Uterus (tissue), 4 donors: ENCODE results near the gene GOLIM4. TPM values are rescaled to one million over a fixed set of nuclear protein-coding genes. Genes with fewer than 3 reads are reported as not detected.
A peak's percentile ranks its signal among the peaks of the same experiment; 100 is the strongest.

ENCODE experiments used
- DNase-seq, 2 donors: peaks; one replicate each; pipeline ENCODE4 v3.0.0-alpha.2; 2019 to 2020
- H3K27ac ChIP-seq, 2 donors: fragments of 200-600 bp; sonication (generic); 1 replicate in 1 of 2; 2 replicates in 1 of 2; pipeline ENCODE4 v1.5.1; 2016 to 2018
- H3K27me3 ChIP-seq, 2 donors: fragments of 200-600 bp; sonication (generic); one replicate each; pipeline ENCODE4 v1.5.1; 2018 to 2019; ENCODE audit warnings: control low read depth in 1 of 2
- H3K36me3 ChIP-seq, 2 donors: fragments of 200-600 bp; sonication (generic); one replicate each; pipeline ENCODE4 v1.5.1; 2019; ENCODE audit warnings: control low read depth in 1 of 2
- H3K4me1 ChIP-seq, 2 donors: fragments of 200-600 bp; sonication (generic); one replicate each; pipeline ENCODE4 v1.5.1; 2018 to 2019; ENCODE audit warnings: control low read depth in 1 of 2
- H3K4me3 ChIP-seq, 2 donors: fragments of 200-600 bp; sonication (generic); 1 replicate in 1 of 2; 2 replicates in 1 of 2; pipeline ENCODE4 v1.5.1; 2018 to 2019; ENCODE audit warnings: mild to moderate bottlenecking in 1 of 2
- H3K9me3 ChIP-seq, 2 donors: fragments of 200-600 bp; sonication (generic); one replicate each; pipeline ENCODE4 v1.5.1; 2019; ENCODE audit warnings: control low read depth in 1 of 2
- CTCF ChIP-seq, 4 experiments: fragments of 200-600 bp in 2 of 4; fragments of 450-650 bp in 2 of 4; sonication (generic) in 2 of 4; IDR thresholded peaks; one replicate each; pipeline ENCODE4 v1.5.1; 2016 to 2019; ENCODE audit warnings: antibody characterized with exemption in 4 of 4, mild to moderate bottlenecking in 2 of 4, moderate library complexity in 1 of 4
- POLR2A ChIP-seq, 2 donors: fragments of 450-650 bp; IDR thresholded peaks; one replicate each; pipeline ENCODE4 v1.6.1; 2016; ENCODE audit warnings: antibody characterized with exemption in 2 of 2, mild to moderate bottlenecking in 1 of 2, moderate library complexity in 1 of 2
- intact Hi-C: fragments of 100-400 bp; cut with DNase I; formaldehyde crosslinking; loops from one replicate; pipeline ENCODE4 v1.15.1; 2023; ENCODE audit warnings: low total_unique reads
- total RNA-seq, 4 donors: library from RNA; depleted of rRNA in 3 of 4; stranded (reverse); fragments of >200 nt in 3 of 4; gene quantifications; one replicate each; pipeline versions ENCODE4 v1.1.0 to v1.2.4, GENCODE V29; 2014 to 2023
- donor health status: DM: yes; HTN: yes; CAD: no.

Gene GOLIM4
- total RNA-seq, 4 donors from 2014 or later = 21.0 to 85.1 (median 29.7) TPM

GRCh38 chr3:168040607-168041208 is 55.0 kb downstream of the GOLIM4 start:
- Histone ChIP-seq H3K36me3 (no peaks in the 10 kb centered on the region), H3K4me1 (no peaks in the 10 kb centered on the region), H3K9me3 (no peaks in the 10 kb centered on the region), H3K27me3 (no peaks in the 10 kb centered on the region), H3K4me3 (no peak overlapping the region), H3K27ac (no peak overlapping the region)
- no peak for DNase-seq
- no peak for TF ChIP-seq POLR2A (IDR thresholded peaks at IDR 0.05)
- TF ChIP-seq CTCF (IDR thresholded peaks at IDR 0.05) = peak in 1 of 4 experiments; percentile 5
- intact Hi-C loops = no loop called here

GRCh38 chr3:168037020-168037419 is 58.7 kb downstream of the GOLIM4 start:
- TF ChIP-seq CTCF (IDR thresholded peaks at IDR 0.05) = no peak
- TF ChIP-seq POLR2A (IDR thresholded peaks at IDR 0.05) = no peak
- Histone ChIP-seq H3K9me3 (no peaks in the 10 kb centered on the region), H3K27ac (no peak overlapping the region), H3K36me3 (no peaks in the 10 kb centered on the region), H3K4me1 (no peaks in the 10 kb centered on the region), H3K4me3 (no peak overlapping the region), H3K27me3 (no peaks in the 10 kb centered on the region)
- no peak for DNase-seq
- intact Hi-C loops = no loop called here

- intact Hi-C loops = no loop called here
Measured at GRCh38 chr3:168036619-168037018, 59.1 kb downstream of the GOLIM4 start.

GRCh38 chr3:168034152-168034928 is 61.4 kb downstream of the GOLIM4 start:
- DNase-seq = no peak
- intact Hi-C loops = no loop called here
- Histone ChIP-seq H3K4me3 (no peak overlapping the region), H3K27ac (no peak overlapping the region), H3K4me1 (no peaks in the 10 kb centered on the region), H3K9me3 (no peaks in the 10 kb centered on the region), H3K27me3 (no peaks in the 10 kb centered on the region), H3K36me3 (no peaks in the 10 kb centered on the region)
- no peak for TF ChIP-seq POLR2A (IDR thresholded peaks at IDR 0.05)
- TF ChIP-seq CTCF (IDR thresholded peaks at IDR 0.05) = no peak

More at GRCh38 chr3:168036619-168037018, 59.1 kb downstream of the GOLIM4 start:
- no peak overlapping the region for H3K27ac ChIP-seq
- H3K4me3 ChIP-seq = no peak overlapping the region
- no peak for TF ChIP-seq POLR2A (IDR thresholded peaks at IDR 0.05)
- no peak for TF ChIP-seq CTCF (IDR thresholded peaks at IDR 0.05)
- no peaks in the 10 kb centered on the region for H3K4me1 ChIP-seq
- no peaks in the 10 kb centered on the region for H3K9me3 ChIP-seq
- H3K27me3 ChIP-seq = no peaks in the 10 kb centered on the region
- no peak for DNase-seq
- no peaks in the 10 kb centered on the region for H3K36me3 ChIP-seq

- Histone ChIP-seq H3K9me3 (no peaks in the 10 kb centered on the region), H3K27ac (no peak overlapping the region), H3K4me1 (no peaks in the 10 kb centered on the region), H3K27me3 (no peaks in the 10 kb centered on the region), H3K4me3 (no peak overlapping the region), H3K36me3 (no peaks in the 10 kb centered on the region)
- intact Hi-C loops = no loop called here
- TF ChIP-seq POLR2A (IDR thresholded peaks at IDR 0.05) (no peak), CTCF (IDR thresholded peaks at IDR 0.05) (no peak)
- no peak for DNase-seq
Measured at GRCh38 chr3:168030577-168030976, 65.1 kb downstream of the GOLIM4 start.
